D721Med (cell line): ENCODE data around the gene SLIRP.
A peak's percentile ranks its signal among the peaks of the same experiment; 100 is the strongest.

ENCODE experiments used
- DNase-seq: peaks from one replicate; pipeline ENCODE4 v3.0.0; 2011; ENCODE audit warnings: low spot score; ENCODE audit not compliant: insufficient read length
- FAIRE-seq: peaks from 2 replicates; lab custom pipeline; 2011; peaks lifted over from hg19 to GRCh38; lab: Jason Lieb, UNC
- CTCF ChIP-seq: IDR thresholded peaks from 2 replicates; pipeline ENCODE4 v1.5.1; 2012; ENCODE audit warnings: mild to moderate bottlenecking, control low read depth; ENCODE audit not compliant: insufficient read depth; ENCODE audit errors: missing control alignments

Gene SLIRP

GRCh38 chr14:77674931-77675330 is 33.0 kb upstream of the SLIRP start:
- no peak for TF ChIP-seq CTCF
- DNase-seq (no peak), FAIRE-seq (no peak)

- TF ChIP-seq CTCF, result no peak
These were observed 26.4 kb upstream of the SLIRP start for GRCh38 chr14:77681196-77682157.

GRCh38 chr14:77682158-77682553 is 25.7 kb upstream of the SLIRP start:
- no peak for DNase-seq
- no peak for TF ChIP-seq CTCF
- no peak for FAIRE-seq

More at GRCh38 chr14:77681196-77682157, 26.4 kb upstream of the SLIRP start:
- FAIRE-seq (no peak), DNase-seq (no peak)

- no peak for TF ChIP-seq CTCF
- DNase-seq (no peak), FAIRE-seq (no peak)
These were observed 16.6 kb upstream of the SLIRP start for GRCh38 chr14:77691259-77691658.

GRCh38 chr14:77707355-77707723 is 564 bp upstream of the SLIRP start:
- DNase-seq, result no peak
- peak; percentile 33 for TF ChIP-seq CTCF
- no peak for FAIRE-seq

- FAIRE-seq (no peak), DNase-seq (no peak)
- TF ChIP-seq CTCF, result no peak
These were observed 846 bp downstream of the SLIRP start for GRCh38 chr14:77708749-77709148.

- no peak for FAIRE-seq
- DNase-seq, result no peak
- no peak for TF ChIP-seq CTCF
These were observed 1.5 kb downstream of the SLIRP start for GRCh38 chr14:77709412-77709811.
